ENCODE results near the gene PELI2.

Gene PELI2

GRCh38 chr14:56199982-56200577 is 81.9 kb downstream of the PELI2 start:
- DNase-seq (ENCODE audit: low spot score), result no peak
- Mint-ChIP-seq H3K27ac (no peak overlapping the region), H3K4me1 (ENCODE audit: low read depth) (peaks cover 11% of the 10 kb centered on the region), H3K36me3 (ENCODE audit: low read depth) (no peaks in the 10 kb centered on the region), H3K4me3 (no peak overlapping the region), H3K9me3 (no peaks in the 10 kb centered on the region), H3K27me3 (ENCODE audit: low read depth) (no peaks in the 10 kb centered on the region)

- DNase-seq (ENCODE audit: low spot score), result no peak
- H3K4me1 Mint-ChIP-seq (ENCODE audit: low read depth), result peaks cover 2% of the 10 kb centered on the region
- H3K9me3 Mint-ChIP-seq, result no peaks in the 10 kb centered on the region
- H3K4me3 Mint-ChIP-seq, result no peak overlapping the region
- H3K36me3 Mint-ChIP-seq (ENCODE audit: low read depth), result no peaks in the 10 kb centered on the region
- no peaks in the 10 kb centered on the region for H3K27me3 Mint-ChIP-seq (ENCODE audit: low read depth)
- H3K27ac Mint-ChIP-seq, result no peak overlapping the region
Observed at GRCh38 chr14:56202256-56202655, 84.0 kb downstream of the PELI2 start.

GRCh38 chr14:56205881-56206280 is 87.7 kb downstream of the PELI2 start:
- Mint-ChIP-seq H3K4me1 (ENCODE audit: low read depth) (peaks cover 5% of the 10 kb centered on the region), H3K27ac (no peak overlapping the region), H3K36me3 (ENCODE audit: low read depth) (no peaks in the 10 kb centered on the region), H3K27me3 (ENCODE audit: low read depth) (peaks cover 6% of the 10 kb centered on the region), H3K9me3 (no peaks in the 10 kb centered on the region), H3K4me3 (no peak overlapping the region)
- no peak for DNase-seq (ENCODE audit: low spot score)

GRCh38 chr14:56206596-56206995 is 88.4 kb downstream of the PELI2 start:
- Mint-ChIP-seq H3K4me3 (no peak overlapping the region), H3K9me3 (no peaks in the 10 kb centered on the region), H3K27me3 (ENCODE audit: low read depth) (peaks cover 6% of the 10 kb centered on the region), H3K4me1 (ENCODE audit: low read depth) (peaks cover 5% of the 10 kb centered on the region), H3K36me3 (ENCODE audit: low read depth) (no peaks in the 10 kb centered on the region), H3K27ac (no peak overlapping the region)
- DNase-seq (ENCODE audit: low spot score), result no peak

- Mint-ChIP-seq H3K4me1 (ENCODE audit: low read depth) (peaks cover 2% of the 10 kb centered on the region), H3K27me3 (ENCODE audit: low read depth) (peaks cover 6% of the 10 kb centered on the region), H3K4me3 (no peak overlapping the region), H3K36me3 (ENCODE audit: low read depth) (no peaks in the 10 kb centered on the region), H3K27ac (no peak overlapping the region), H3K9me3 (no peaks in the 10 kb centered on the region)
- DNase-seq (ENCODE audit: low spot score), result no peak
Observed at GRCh38 chr14:56207626-56208292, 89.5 kb downstream of the PELI2 start.

- peaks cover 6% of the 10 kb centered on the region for H3K27me3 Mint-ChIP-seq (ENCODE audit: low read depth)
- DNase-seq (ENCODE audit: low spot score), result no peak
- no peaks in the 10 kb centered on the region for H3K36me3 Mint-ChIP-seq (ENCODE audit: low read depth)
- H3K27ac Mint-ChIP-seq, result no peak overlapping the region
- no peaks in the 10 kb centered on the region for H3K9me3 Mint-ChIP-seq
- no peak overlapping the region for H3K4me3 Mint-ChIP-seq
- H3K4me1 Mint-ChIP-seq (ENCODE audit: low read depth), result peaks cover 2% of the 10 kb centered on the region
Observed at GRCh38 chr14:56208520-56208919, 90.3 kb downstream of the PELI2 start.

GRCh38 chr14:56210571-56210970 is 92.4 kb downstream of the PELI2 start:
- no peak for DNase-seq (ENCODE audit: low spot score)
- Mint-ChIP-seq H3K27ac (no peak overlapping the region), H3K4me3 (no peak overlapping the region), H3K36me3 (ENCODE audit: low read depth) (no peaks in the 10 kb centered on the region), H3K27me3 (ENCODE audit: low read depth) (peaks cover 6% of the 10 kb centered on the region), H3K4me1 (ENCODE audit: low read depth) (peaks cover 5% of the 10 kb centered on the region), H3K9me3 (no peaks in the 10 kb centered on the region)

GRCh38 chr14:56211084-56211483 is 92.9 kb downstream of the PELI2 start:
- no peaks in the 10 kb centered on the region for H3K9me3 Mint-ChIP-seq
- peaks cover 6% of the 10 kb centered on the region for H3K27me3 Mint-ChIP-seq (ENCODE audit: low read depth)
- H3K27ac Mint-ChIP-seq, result no peak overlapping the region
- H3K4me3 Mint-ChIP-seq, result no peak overlapping the region
- no peaks in the 10 kb centered on the region for H3K36me3 Mint-ChIP-seq (ENCODE audit: low read depth)
- no peak for DNase-seq (ENCODE audit: low spot score)
- H3K4me1 Mint-ChIP-seq (ENCODE audit: low read depth), result peaks cover 5% of the 10 kb centered on the region

- H3K27me3 Mint-ChIP-seq (ENCODE audit: low read depth), result peaks cover 6% of the 10 kb centered on the region
- no peak overlapping the region for H3K4me3 Mint-ChIP-seq
- no peak for DNase-seq (ENCODE audit: low spot score)
- H3K9me3 Mint-ChIP-seq, result no peaks in the 10 kb centered on the region
- H3K36me3 Mint-ChIP-seq (ENCODE audit: low read depth), result no peaks in the 10 kb centered on the region
- H3K27ac Mint-ChIP-seq, result no peak overlapping the region
- H3K4me1 Mint-ChIP-seq (ENCODE audit: low read depth), result peaks cover 5% of the 10 kb centered on the region
Observed at GRCh38 chr14:56211844-56212243, 93.6 kb downstream of the PELI2 start.

GRCh38 chr14:56212521-56212920 is 94.3 kb downstream of the PELI2 start:
- Mint-ChIP-seq H3K4me1 (ENCODE audit: low read depth) (peaks cover 5% of the 10 kb centered on the region), H3K36me3 (ENCODE audit: low read depth) (no peaks in the 10 kb centered on the region), H3K27ac (no peak overlapping the region), H3K4me3 (no peak overlapping the region), H3K9me3 (no peaks in the 10 kb centered on the region), H3K27me3 (ENCODE audit: low read depth) (peaks cover 6% of the 10 kb centered on the region)
- no peak for DNase-seq (ENCODE audit: low spot score)

GRCh38 chr14:56213306-56213705 is 95.1 kb downstream of the PELI2 start:
- H3K36me3 Mint-ChIP-seq (ENCODE audit: low read depth), result no peaks in the 10 kb centered on the region
- H3K27me3 Mint-ChIP-seq (ENCODE audit: low read depth), result peaks cover 3% of the 10 kb centered on the region
- H3K4me3 Mint-ChIP-seq, result no peak overlapping the region
- H3K27ac Mint-ChIP-seq, result no peak overlapping the region
- DNase-seq (ENCODE audit: low spot score), result no peak
- H3K4me1 Mint-ChIP-seq (ENCODE audit: low read depth), result peaks cover 2% of the 10 kb centered on the region
- no peaks in the 10 kb centered on the region for H3K9me3 Mint-ChIP-seq

- DNase-seq (ENCODE audit: low spot score), result no peak
- H3K4me3 Mint-ChIP-seq, result no peak overlapping the region
- no peak overlapping the region for H3K27ac Mint-ChIP-seq
- H3K27me3 Mint-ChIP-seq (ENCODE audit: low read depth), result no peaks in the 10 kb centered on the region
- no peaks in the 10 kb centered on the region for H3K36me3 Mint-ChIP-seq (ENCODE audit: low read depth)
- no peaks in the 10 kb centered on the region for H3K9me3 Mint-ChIP-seq
- peaks cover 2% of the 10 kb centered on the region for H3K4me1 Mint-ChIP-seq (ENCODE audit: low read depth)
Observed at GRCh38 chr14:56215180-56215579, 97.0 kb downstream of the PELI2 start.

- H3K27ac Mint-ChIP-seq, result no peak overlapping the region
- H3K4me1 Mint-ChIP-seq (ENCODE audit: low read depth), result peaks cover 2% of the 10 kb centered on the region
- no peaks in the 10 kb centered on the region for H3K36me3 Mint-ChIP-seq (ENCODE audit: low read depth)
- H3K9me3 Mint-ChIP-seq, result no peaks in the 10 kb centered on the region
- no peak overlapping the region for H3K4me3 Mint-ChIP-seq
- DNase-seq (ENCODE audit: low spot score), result no peak
- H3K27me3 Mint-ChIP-seq (ENCODE audit: low read depth), result no peaks in the 10 kb centered on the region
Observed at GRCh38 chr14:56216626-56217379, 98.6 kb downstream of the PELI2 start.

- Mint-ChIP-seq H3K9me3 (no peaks in the 10 kb centered on the region), H3K4me1 (ENCODE audit: low read depth) (peaks cover 2% of the 10 kb centered on the region)
- no peak for DNase-seq (ENCODE audit: low spot score)
Observed at GRCh38 chr14:56217380-56218045, 99.3 kb downstream of the PELI2 start.

More at GRCh38 chr14:56217380-56218045, 99.3 kb downstream of the PELI2 start:
- no peaks in the 10 kb centered on the region for H3K27me3 Mint-ChIP-seq (ENCODE audit: low read depth)
- no peak overlapping the region for H3K27ac Mint-ChIP-seq
- H3K36me3 Mint-ChIP-seq (ENCODE audit: low read depth), result no peaks in the 10 kb centered on the region
- no peak overlapping the region for H3K4me3 Mint-ChIP-seq

Data from T-helper 2 cell treated with Interferon-gamma antibody and Interleukin-4, amounts not matched to agents 5 μg/mL and 100 μg/mL, for 36 hours (primary cell).